ENCODE results near the gene NEURL1B.

The NEURL1B gene

DNA sequence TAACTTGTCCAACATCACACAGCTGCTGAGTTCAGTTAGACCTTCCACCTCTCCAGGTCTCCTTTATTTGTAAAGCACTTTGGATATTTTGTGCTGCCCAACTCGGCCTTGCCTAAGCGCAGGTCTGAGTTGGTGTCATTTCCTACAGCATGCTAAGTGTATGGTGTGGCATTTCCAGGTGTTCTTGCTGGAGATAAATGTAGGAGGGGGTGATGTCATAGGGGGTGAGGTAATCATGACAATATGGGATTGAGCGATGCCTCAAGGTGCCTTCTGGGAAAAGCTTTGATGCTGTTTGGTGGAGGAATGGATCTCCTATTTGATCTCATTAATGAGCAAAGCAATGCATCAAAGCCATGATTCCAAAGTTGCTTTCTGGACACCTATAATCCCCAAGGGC, 32.3 kb upstream of the NEURL1B start:
- in situ Hi-C loops (cut with MboI; ENCODE audit: low sequenced_read_pairs): no loop called here

DNA sequence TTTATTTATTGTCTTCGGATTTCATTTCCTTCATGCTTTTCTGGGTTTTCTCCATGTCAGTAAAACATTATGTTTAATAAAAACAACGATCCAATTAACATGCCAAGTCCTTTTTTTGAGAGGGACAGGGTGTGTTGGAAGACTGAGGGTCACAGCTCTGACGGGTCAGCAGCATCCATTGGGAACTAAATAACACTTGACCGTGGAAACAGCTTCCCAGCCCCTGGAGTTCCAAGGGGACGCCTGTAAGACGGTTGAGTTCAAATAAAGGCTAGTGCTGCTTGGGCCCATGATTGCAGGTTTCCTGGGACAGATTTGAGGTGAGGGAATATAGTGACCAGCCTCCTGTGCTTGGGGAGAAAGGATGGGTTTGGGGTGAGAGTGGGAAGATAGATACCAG, 30.4 kb upstream of the NEURL1B start:
- in situ Hi-C loops (cut with MboI; ENCODE audit: low sequenced_read_pairs): no loop called here

DNA sequence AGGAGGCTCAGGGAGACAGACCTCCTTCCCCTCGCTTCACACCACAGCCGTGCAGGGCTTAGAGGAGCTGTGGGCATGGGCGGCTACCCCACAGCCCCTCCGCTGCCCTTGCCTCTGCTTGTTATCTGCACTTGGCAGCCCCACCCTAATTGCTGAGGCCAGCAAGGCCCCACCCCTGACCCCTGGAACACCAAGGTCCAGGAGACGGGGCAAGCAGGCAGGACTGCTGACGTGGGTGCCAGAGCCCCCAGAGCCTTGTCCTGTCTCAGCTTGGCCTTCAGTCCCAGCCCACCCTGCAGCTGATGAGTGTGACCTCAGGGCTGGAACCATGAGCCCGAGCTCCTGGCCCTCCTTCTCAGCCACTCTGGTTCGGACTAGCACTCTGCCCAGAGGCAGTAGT, 29.1 kb upstream of the NEURL1B start:
- in situ Hi-C loops (cut with MboI; ENCODE audit: low sequenced_read_pairs): no loop called here

DNA sequence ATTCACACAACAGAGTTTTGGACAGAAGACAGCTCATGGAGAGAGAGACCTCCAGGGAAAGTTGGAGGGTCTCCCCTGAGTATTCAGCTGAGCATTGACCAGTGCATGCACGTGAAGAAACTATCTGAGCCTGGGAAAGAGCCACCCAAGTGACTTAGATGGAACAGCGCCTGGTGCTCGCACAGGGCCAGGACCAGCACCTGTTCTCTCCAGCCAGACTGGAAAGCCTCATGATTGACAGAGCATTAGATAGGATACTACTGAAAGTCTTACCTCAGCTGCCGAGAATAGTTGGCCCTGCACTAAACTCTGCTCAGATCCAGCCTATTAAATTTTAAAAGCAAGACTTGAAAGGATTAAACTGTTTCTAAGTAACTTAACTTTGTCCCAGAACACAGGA, 28.3 kb upstream of the NEURL1B start:
- in situ Hi-C loops (cut with MboI; ENCODE audit: low sequenced_read_pairs): no loop called here

DNA sequence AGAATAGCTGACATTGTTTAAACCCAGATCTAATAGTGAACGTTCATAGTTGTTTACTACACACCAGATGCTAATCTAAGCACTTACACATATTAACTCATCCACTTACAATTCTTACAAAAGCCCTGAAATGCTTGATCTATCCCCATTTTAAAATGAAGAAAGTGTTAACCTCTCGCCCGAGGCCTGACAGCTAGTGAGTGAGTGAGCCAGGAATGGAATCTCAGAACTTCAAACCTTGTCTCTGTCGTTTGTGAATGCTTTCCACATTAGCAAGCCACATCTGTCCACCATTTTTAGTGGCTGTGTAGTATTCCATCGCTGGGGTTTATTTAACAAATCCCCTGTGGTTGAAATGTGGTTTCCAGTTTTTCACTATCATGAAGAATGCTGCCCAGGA, 24.9 kb upstream of the NEURL1B start:
- in situ Hi-C loops (cut with MboI; ENCODE audit: low sequenced_read_pairs): no loop called here

DNA sequence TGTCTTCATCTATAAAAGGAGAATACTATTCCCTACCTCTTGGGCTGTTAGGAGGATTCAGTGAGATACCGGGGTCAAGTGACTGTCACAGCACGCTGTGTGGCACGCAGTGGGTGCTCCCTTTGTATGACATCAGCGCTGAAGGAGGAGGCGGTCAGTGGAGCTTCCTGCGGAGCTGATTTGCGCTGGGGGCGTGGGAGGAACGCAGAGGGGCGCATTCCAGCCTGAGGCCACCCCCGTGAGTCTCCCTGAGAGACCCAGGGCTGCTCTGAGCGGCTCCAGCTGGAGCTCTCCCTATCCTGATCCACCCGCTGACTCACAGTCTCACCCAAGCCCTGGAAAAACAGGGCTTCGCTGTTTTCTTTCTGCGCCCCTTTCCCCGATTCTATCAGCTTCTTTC, 24.3 kb upstream of the NEURL1B start:
- in situ Hi-C loops (cut with MboI; ENCODE audit: low sequenced_read_pairs): no loop called here

DNA sequence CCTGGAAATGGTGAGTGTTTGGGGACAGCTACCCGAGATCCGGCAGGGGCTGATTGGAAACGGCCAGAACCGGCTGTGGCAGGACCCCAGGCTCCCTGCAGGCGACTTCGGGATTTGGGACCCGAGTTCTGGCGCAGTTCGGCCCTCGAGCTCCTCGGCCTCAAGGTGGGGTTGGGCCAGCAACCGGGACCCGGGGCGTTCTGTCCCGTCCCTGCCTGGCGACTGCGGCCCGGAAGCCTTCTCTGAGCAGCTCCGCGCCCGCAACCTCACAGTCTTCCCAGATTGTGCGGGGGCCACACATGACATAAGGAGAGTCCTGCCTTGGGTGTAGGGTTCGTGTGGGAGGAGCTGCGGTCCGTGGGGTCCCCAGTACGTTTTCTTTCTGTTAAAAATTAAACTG, 23.2 kb upstream of the NEURL1B start:
- in situ Hi-C loops (cut with MboI; ENCODE audit: low sequenced_read_pairs): no loop called here

DNA sequence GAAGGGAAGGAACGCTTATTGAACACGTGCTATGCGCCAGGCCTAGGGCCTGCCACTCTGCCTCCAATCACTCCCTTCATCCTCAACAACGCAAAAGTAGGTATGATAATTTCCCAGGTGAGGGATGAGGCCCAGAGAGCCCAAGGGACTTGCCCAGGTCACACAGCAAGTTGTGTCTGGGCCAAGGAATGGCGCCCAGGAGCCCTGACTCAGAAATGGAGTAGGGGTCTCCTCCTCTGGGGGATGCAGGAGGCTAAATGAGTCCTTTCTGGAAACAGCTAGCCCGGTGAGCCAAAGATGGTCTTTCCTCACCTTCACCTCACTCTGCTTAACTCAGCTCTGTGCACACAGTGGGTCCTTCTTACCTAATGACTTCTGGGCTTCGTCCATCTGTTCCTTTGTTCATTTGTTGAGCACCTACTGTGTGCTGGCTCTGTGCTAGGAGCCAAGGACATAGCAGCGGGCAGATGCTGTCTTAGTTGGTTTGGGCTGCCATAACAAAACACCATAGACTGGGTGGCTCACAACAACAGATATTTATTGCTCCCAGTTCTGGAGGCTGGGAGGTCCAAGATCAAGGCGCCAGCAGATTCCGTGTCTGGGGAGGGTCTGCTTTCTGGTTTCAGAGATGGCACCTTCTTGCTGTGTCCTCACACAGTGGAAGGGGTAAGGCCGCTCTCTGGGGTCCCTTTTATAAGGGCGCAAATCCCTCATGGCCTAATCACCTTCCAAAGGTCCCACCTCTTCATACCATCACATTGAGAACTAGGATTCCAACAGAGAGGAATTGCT, 22.3 kb upstream of the NEURL1B start:
- in situ Hi-C loops (cut with MboI; ENCODE audit: low sequenced_read_pairs): no loop called here

DNA sequence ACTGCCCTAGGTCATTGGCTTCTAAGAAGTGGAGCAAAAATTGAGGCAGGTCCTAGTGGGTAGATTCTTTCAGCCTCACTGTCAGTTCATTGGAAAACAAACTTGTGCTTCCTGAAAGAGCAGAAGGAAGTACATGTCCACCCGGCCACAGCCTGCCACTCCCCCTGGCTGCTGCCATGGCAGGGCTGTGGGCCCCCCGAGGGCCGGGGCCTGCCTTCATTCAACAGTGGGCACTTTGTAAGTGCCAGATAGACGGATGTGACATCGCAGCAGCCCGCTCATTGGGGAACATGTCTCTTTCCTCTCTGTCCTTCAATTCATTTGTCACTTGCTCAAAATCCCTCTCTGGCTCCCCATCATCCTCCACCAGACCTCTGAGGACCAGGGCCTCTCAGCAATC, 20.6 kb upstream of the NEURL1B start:
- in situ Hi-C loops (cut with MboI; ENCODE audit: low sequenced_read_pairs): no loop called here

DNA sequence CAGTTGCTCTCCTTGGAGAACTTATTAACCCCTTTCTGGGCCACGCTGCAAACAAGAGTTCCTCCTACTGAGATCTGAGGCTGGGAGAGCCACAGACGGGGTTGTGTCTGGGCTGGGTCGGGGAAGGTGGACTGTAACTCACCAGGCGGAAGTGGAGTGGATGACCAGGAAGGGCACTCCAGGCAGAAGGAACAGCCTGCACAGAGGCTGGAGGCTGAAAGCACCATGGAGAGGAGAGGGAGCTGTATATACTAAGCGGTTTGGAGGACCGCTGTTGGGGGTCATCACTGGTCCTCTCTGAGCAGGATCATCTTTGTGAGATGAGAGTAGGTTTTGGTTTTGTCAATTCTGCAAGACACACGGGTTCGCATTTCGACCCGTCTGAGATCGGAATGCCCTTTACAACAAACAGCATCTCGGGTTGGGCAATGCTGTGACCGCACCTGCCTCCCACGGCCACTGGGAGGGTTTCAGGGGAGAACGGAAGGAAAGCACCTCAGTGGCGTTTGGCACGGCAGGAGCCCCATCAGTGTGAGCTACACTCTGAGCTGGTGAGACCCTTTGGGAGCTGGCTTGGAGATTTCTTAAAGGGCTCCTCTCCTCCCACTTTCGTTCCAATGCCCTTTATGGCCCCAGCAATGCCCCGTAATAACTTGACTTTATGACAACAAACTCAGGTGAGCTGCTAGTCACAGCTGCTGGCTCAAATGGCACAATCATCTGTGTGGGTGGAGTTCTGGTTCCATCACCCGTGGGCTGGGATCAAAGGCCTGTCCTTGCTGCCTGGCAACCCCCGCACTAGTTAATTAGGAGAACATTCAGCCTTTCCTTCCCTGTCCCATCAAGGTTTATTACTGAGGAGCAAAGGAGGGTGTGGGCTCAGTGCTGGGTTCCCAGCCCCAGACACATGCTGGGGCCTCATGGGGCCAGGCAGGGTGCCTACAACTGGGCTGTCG, 18.7 kb upstream of the NEURL1B start:
- in situ Hi-C loops (cut with MboI; ENCODE audit: low sequenced_read_pairs): no loop called here

DNA sequence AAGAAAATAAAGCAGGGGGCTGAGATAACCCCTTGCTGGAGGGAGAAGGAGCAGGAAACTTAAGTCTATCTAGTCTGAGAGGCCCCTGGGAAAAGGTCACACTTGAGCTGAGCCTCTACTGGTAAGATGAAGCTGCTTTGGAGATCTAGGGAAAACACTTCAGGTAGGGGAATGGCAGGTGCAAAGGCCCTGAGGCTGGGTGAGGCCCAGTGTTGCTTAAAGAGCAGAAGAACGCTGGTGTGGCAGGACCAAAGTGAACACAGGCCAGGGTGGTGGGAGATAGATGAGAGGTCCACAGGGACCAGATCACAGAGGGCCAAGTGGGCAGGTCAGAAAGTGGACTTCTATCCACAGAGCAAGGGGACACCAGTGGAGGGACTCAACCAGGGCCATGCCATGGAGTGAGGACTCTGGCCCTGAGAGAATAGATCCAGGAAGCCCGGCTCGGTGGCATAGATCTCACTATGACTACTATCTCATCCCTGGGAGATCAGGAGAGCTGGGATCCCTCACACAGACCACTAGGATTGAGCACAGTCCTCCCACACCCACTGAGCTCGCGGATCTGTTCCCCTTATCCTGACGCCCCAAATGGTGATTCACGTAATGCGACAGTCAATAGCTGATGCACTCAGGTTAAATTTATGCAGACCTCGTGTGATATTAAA, 17.6 kb upstream of the NEURL1B start:
- in situ Hi-C loops (cut with MboI; ENCODE audit: low sequenced_read_pairs): no loop called here

DNA sequence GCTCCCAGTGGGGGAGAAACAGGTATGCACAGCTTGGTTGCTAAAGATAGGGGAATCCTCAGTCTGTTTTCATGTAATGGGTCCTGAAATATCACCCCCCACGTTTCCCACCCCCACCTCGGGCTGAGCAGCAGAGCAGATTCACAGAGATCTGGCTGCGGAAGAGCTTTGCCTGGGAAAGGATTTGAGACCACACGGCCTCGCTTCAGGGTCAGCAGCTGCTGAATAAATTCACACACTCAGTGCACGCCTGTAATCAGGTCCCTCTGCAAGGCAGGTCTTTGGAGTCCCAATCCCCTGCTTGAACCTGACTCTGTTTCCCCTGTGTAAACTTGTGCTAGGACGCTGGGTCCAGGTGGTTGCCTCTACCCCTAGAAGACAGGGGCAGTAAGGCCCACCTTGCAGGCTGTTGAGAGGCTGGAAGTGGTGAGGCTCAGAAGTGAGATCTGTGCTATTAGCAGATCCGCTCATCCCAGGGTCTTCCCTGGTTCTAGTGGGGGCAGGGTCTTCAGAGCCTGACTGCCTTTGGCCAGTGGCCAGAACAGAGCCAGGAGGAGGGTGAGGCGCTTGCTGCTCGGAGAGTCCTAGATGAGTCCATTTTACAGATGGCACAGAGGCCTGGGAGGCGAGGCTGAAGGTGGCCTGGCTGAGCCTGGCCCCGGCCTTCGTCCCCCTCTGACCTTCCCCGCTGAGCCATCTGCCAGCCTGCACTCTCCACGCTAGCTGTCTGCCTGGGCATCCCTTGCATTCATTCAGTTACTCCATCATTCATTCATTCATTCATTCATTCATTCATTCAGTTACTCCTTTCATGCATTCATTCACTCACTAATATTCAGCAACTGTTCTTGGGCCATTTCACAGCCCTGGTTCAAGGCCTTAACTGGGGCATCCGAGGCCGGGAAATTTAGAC, 16.7 kb upstream of the NEURL1B start:
- in situ Hi-C loops (cut with MboI; ENCODE audit: low sequenced_read_pairs): no loop called here

DNA sequence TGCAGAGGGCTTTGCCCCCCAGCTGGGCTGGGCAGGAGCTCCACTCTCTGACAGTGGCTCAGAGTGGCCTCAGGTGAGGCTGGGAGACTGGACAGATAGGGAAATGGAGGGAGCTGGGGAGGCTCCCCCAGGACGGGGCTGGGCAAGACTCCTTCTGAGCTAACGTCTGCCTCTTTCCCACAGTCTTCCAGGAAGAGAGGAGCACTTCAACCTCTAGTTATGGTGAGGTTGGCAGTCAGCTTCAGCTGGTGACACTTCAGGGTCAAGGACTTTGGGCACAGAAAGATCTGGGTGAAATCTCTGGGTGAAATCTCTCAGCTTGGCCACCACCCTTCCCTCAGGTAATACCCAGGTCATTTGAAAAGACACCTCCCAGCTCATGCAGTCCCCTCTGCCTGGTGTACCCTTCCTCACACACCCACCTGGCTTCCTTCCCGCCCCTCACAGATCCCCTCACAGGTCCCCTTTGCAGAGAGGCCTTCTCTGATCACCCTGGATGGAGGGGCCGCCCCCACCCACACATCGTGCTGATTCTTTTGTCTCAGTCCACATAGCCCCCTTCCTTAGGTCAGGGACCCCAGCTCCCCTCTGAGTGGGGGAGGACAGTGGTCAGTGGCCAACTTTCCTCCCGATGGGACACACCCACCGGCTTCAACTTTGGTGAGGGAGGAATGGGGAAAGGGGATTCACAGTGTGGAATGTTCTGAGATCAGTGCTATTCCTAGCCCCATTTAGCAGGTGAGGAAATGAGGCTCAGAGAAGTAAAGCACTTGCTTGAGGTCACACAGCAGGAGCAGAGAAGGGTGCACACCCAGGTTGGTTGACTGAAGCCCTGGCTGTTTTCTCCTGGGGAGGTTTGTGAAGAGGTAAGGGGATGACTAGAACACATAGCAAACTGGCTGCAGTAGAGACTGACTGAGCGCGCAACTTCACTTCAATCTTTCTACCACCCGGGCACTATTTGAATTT, 15.8 kb upstream of the NEURL1B start:
- in situ Hi-C loops (cut with MboI; ENCODE audit: low sequenced_read_pairs): no loop called here

DNA sequence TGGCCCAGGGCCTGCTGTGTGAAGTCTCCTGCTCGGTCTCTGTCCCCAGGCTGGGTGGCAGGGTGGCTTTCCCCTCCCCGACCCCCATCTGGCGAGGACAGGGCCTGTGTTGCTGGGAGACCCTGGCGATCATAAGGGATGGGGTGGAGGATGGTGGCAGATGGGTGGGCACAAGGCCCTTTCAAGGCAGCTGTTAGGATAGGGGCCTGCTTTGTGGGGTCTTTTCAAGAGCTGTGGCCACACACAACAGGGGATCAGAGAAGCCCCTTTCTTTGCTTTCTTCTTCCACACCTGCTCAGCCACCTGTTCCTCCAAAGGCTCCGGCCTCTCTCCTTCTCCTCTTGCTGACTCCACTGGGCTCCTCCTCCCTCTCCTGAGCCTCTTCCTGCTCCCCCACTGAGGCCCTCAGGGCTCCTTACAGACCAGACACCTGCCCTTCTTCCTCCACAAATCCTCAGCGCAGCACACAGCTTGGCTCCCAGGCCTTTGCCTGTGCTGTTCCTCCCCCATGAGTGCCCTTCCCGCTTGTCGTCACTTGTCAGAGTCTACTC, 15.0 kb upstream of the NEURL1B start:
- in situ Hi-C loops (cut with MboI; ENCODE audit: low sequenced_read_pairs): no loop called here

DNA sequence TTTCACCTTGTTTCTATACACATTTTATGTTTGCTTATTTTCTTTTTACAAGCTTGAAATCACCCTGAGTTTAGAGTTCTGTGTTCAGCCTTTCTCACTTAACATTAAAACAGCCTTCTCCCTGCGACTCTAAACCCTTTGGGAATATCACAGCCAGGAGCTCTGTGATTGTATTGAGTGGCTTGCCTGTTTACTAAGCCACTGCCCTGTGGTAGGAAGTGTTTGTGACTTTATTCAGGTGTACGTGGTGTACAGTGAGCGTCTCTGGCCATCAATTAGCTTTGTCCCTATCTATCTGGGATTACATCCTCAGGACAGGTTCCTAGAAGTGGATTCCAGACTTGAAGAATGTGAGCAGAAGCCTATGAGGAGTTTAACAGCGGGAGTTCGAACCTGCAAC, 11.0 kb upstream of the NEURL1B start:
- in situ Hi-C loops (cut with MboI; ENCODE audit: low sequenced_read_pairs): no loop called here

DNA sequence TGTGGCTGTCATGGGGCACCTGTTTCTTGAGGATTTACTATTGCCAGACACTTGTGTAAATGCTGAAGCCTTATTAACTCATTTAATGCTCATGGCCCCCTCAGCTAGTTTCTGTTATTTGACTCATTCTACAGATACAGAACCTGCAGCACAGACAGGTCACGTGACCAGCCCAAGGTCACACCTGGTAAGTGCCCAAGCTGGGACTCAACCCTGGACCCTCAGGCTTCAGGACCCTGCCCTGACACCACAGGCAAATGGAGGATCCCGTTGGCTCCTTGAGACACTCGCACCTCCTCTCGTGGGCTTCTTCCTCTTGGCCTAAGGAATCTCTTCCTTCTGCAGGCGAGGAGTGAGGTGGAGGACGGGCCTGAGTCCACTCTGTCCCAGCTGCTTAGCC, 10.6 kb upstream of the NEURL1B start:
- in situ Hi-C loops (cut with MboI; ENCODE audit: low sequenced_read_pairs): no loop called here

DNA sequence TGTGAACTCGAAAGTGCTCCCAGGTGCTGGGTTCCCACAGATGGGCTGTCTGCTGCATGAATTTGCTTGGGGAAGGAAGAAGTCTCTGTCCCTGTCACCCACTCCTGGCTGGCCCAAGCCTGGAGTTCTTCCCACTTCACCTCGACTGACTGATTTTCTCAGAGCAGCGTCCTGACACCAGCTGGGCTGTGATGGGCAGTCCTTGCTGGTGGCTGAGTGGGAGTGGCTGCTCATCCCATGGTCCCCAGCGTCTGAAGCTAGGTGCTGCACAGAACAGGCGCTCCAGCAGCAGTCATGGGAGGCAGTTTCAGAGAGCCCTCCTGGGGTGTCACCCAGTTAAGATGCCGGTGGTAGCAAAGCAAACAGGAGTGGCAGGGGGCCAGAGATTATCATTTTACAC, 10.1 kb upstream of the NEURL1B start:
- in situ Hi-C loops (cut with MboI; ENCODE audit: low sequenced_read_pairs): no loop called here

DNA sequence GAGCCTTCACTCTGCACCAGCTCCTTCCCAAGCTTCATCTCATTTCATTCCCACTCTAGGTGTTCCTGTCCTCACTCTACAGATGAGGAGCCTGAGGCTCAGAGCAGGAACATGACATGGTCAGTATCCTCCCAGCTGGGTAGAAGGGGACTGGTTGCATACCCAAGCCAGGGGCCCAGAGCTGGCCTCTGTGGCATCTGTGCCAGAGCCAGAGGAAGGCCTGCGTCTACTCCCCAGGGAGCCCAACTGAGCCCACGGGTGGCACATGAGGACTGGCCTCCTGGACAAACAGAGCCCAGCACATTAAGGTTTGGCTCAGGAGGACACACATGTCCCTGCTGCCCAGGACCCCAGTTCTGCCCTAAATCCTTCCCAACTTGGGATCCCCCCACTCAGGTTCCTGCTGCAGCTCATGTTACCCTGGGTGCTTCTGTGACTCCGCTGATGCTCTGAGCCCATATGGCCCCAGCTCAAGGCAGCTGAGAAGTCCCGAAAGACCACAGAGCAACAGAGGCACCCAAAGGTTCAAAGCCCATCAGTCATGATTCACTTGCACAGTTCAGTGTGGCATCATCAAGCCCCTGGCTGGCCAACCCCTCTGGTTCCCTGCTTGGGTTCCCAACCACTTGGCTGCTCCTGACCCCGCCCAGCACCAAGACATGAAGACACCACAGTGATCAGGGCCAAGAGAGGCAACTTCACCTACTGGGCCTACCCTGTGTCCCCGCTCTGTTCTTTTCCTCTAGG, 8.5 kb upstream of the NEURL1B start:
- in situ Hi-C loops (cut with MboI; ENCODE audit: low sequenced_read_pairs): no loop called here
